ENCODE results near the gene TMEM63B.
A peak's percentile ranks its signal among the peaks of the same experiment; 100 is the strongest.

TMEM63B gene

DNA sequence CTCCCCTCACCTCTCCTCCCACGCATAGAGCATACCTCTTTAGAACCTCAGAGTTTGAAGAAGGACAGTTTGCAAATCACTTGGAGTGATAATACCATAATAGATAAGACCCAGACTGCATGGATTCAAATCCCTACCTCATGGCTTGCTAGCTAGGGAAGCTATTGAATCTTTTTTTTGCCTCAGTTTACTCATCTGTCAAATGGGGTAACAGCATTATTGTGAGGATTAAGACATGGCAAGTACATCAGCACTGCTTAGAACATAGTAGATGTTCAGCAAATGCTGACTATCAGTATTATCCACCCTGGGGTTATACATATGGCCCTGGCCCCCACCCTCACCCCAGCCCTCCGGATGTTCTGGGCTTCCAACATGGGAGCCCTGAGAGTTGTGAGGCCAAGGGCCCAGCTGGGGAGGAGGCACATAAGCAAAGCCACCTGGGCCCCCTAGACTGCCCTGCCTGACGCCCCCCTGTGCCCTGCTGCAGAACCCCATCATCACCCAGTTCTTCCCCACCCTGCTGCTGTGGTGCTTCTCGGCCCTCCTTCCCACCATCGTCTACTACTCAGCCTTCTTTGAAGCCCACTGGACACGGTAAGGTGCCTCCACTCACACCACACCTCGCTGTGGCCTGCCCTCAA lies 22.1 kb downstream of the TMEM63B start:
- in situ Hi-C loops (cut with MboI; ENCODE audit: low sequenced_read_pairs, unreplicated experiment): no loop called here
- TF ChIP-seq, protein P1, sequence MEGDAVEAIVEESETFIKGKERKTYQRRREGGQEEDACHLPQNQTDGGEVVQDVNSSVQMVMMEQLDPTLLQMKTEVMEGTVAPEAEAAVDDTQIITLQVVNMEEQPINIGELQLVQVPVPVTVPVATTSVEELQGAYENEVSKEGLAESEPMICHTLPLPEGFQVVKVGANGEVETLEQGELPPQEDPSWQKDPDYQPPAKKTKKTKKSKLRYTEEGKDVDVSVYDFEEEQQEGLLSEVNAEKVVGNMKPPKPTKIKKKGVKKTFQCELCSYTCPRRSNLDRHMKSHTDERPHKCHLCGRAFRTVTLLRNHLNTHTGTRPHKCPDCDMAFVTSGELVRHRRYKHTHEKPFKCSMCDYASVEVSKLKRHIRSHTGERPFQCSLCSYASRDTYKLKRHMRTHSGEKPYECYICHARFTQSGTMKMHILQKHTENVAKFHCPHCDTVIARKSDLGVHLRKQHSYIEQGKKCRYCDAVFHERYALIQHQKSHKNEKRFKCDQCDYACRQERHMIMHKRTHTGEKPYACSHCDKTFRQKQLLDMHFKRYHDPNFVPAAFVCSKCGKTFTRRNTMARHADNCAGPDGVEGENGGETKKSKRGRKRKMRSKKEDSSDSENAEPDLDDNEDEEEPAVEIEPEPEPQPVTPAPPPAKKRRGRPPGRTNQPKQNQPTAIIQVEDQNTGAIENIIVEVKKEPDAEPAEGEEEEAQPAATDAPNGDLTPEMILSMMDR (IDR thresholded peaks at IDR 0.05; ENCODE audit: borderline replicate concordance, control extremely low read depth, extremely low read depth, insufficient read depth, missing control alignments): no peak
- no peak for DNase-seq (ENCODE audit: low spot score)

DNA sequence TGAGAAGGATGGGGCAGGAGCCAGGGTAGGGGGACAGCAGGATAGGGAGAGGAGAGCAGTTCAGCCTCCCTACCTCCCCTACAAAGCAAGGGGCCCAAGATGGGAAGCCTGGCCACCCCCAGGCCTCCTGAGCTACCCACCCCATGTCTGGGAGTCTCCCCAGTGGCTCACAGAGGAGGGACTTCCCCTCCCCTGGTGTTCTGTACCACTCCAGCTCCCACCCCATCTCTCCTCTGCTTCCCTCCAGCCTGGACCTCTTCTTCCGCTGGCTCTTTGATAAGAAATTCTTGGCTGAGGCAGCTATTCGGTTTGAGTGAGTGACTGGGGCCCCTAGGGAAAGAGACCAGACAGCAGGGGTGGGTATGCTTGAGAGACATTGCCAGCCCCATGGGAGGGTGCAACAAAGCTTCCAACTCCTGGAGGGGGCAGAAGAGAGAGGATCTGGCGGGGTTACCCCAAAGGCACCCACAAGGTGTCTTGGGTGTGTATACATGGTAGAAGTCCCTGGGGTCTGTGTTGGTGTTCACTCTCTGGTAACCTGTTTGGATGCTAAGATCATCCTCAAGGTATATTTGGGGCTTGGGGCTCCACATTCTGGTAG lies 23.1 kb downstream of the TMEM63B start:
- DNase-seq (ENCODE audit: low spot score): no peak
- in situ Hi-C loops (cut with MboI; ENCODE audit: low sequenced_read_pairs, unreplicated experiment): no loop called here
- TF ChIP-seq, protein P1 (IDR thresholded peaks at IDR 0.05; ENCODE audit: borderline replicate concordance, control extremely low read depth, extremely low read depth, insufficient read depth, missing control alignments): no peak

DNA sequence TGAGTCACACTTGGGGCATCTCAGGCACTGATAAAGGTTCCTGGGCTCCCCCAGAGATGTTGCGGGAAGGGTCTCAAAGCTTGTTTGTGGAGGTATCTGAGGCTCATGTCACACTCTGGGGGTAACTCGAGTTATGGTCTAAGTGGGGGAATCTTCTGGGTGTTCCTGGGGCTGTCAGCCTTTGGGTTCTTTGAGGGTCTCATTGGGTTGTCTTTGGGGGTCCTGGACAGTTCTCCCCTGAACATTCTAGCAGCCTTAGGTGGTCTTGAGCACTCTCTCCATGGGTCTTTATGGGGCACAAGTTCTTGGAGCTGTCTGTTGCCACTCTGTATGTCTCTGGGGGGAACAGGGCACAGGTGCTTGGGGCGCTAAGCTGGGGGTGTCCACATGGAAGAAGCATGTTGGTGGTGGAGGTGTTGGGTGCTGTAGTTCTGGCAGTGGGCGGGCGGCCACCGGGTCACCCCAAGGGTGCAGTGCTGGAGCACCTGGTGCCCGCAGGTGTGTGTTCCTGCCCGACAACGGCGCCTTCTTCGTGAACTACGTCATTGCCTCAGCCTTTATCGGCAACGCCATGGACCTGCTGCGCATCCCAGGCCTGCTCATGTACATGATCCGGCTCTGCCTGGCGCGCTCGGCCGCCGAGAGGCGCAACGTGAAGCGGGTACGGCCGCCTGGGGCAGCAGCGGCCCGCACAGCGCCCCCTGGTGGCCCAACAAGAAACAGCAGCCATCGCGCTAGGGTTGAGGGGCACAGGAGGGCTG lies 24.2 kb downstream of the TMEM63B start:
- in situ Hi-C loops (cut with MboI; ENCODE audit: low sequenced_read_pairs, unreplicated experiment): no loop called here
- peak; percentile 93 for DNase-seq (ENCODE audit: low spot score)
- TF ChIP-seq, protein P1 (IDR thresholded peaks at IDR 0.05; ENCODE audit: borderline replicate concordance, control extremely low read depth, extremely low read depth, insufficient read depth, missing control alignments): peak; percentile 99

DNA sequence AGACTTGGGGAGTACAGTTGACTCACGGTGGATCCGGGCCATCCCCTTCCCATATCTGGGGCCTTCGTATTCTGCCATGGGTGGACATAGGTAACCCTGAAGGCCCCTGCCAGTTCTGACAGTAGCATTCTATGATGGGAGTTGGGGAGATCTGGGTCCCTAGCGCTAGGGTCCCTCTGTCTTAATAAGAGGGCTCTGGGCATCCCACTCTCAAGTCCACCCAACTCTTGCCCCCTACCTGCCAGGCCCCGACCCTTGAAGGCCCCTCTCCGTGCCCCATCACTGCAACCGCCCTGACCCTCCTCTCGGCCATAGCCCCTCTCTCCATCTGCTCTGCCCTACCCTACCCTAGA lies 24.7 kb downstream of the TMEM63B start:
- DNase-seq (ENCODE audit: low spot score): no peak
- TF ChIP-seq, protein P1 (IDR thresholded peaks at IDR 0.05; ENCODE audit: borderline replicate concordance, control extremely low read depth, extremely low read depth, insufficient read depth, missing control alignments): no peak
- in situ Hi-C loops (cut with MboI; ENCODE audit: low sequenced_read_pairs, unreplicated experiment): no loop called here

DNA sequence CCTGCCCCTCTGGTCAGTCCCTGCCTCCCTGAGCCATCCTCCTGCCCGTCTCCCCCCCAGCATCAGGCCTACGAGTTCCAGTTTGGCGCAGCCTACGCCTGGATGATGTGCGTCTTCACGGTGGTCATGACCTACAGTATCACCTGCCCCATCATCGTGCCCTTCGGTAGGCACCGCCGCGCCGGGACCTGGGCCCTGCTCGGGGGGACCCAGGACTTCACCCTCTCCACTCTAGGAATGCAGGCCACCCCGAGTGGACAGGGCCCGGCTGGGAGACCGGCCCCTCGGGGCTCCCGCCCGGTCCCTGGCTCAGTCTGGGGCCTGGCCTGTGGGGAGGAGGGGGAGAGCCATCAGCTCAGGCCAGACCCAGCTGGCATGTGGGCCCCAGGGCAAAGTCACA lies 25.2 kb downstream of the TMEM63B start:
- in situ Hi-C loops (cut with MboI; ENCODE audit: low sequenced_read_pairs, unreplicated experiment): no loop called here
- no peak for DNase-seq (ENCODE audit: low spot score)
- TF ChIP-seq, protein P1 (IDR thresholded peaks at IDR 0.05; ENCODE audit: borderline replicate concordance, control extremely low read depth, extremely low read depth, insufficient read depth, missing control alignments): no peak

DNA sequence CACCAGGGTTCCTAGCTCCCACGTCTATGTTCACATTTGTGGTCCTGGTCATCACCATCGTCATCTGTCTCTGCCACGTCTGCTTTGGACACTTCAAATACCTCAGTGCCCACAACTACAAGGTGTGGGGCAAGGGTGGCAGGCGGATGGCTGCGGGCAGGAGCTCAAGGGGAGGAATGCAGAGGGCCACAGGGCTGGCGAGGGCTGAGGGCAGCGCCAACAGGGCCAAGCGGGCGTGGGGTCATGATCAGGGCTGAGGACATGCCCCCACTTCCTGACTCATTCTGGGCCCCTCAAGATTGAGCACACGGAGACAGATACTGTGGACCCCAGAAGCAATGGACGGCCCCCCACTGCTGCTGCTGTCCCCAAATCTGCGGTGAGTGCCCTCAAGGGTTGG lies 26.7 kb downstream of the TMEM63B start:
- in situ Hi-C loops (cut with MboI; ENCODE audit: low sequenced_read_pairs, unreplicated experiment): no loop called here
- TF ChIP-seq, protein P1 (IDR thresholded peaks at IDR 0.05; ENCODE audit: borderline replicate concordance, control extremely low read depth, extremely low read depth, insufficient read depth, missing control alignments): no peak
- DNase-seq (ENCODE audit: low spot score): no peak
